ENCODE results near the gene ALK.

Gene ALK

GRCh38 chr2:29272311-29272710 is 649.1 kb downstream of the ALK start:
- H3K27ac ChIP-seq: no peak overlapping the region
- TF ChIP-seq CTCF (IDR thresholded peaks at IDR 0.05) (no peak), ZFX (IDR thresholded peaks at IDR 0.05; ENCODE audit: borderline replicate concordance) (no peak)

DNA sequence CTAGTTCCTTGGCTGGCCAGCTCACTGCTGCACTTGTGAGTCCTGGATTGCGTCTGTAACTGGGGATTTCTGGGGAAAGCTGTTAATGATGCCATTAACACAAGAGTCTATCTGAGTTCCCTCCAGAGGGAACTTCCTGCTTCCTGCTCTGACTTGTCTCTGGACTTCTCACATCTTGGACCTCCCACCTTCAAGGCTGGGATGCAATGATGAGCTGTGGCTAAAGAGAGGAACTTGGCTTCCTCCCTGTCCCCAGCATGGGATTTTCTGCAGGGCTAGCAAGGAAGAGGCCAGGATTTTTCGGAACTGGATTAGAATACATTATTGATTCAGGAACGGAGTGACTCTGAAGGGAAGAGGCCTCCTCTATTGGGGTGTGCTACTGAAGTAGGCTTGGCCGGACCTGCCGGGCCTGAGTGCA is 650.7 kb downstream of the ALK start:
- TF ChIP-seq CTCF (IDR thresholded peaks at IDR 0.05) (no peak), ZFX (IDR thresholded peaks at IDR 0.05; ENCODE audit: borderline replicate concordance) (no peak)
- no peak overlapping the region for H3K27ac ChIP-seq

GRCh38 chr2:29269765-29270109 is 651.6 kb downstream of the ALK start:
- no peak for TF ChIP-seq ZFX (IDR thresholded peaks at IDR 0.05; ENCODE audit: borderline replicate concordance)
- TF ChIP-seq CTCF (IDR thresholded peaks at IDR 0.05): no peak
- no peak overlapping the region for H3K27ac ChIP-seq

DNA sequence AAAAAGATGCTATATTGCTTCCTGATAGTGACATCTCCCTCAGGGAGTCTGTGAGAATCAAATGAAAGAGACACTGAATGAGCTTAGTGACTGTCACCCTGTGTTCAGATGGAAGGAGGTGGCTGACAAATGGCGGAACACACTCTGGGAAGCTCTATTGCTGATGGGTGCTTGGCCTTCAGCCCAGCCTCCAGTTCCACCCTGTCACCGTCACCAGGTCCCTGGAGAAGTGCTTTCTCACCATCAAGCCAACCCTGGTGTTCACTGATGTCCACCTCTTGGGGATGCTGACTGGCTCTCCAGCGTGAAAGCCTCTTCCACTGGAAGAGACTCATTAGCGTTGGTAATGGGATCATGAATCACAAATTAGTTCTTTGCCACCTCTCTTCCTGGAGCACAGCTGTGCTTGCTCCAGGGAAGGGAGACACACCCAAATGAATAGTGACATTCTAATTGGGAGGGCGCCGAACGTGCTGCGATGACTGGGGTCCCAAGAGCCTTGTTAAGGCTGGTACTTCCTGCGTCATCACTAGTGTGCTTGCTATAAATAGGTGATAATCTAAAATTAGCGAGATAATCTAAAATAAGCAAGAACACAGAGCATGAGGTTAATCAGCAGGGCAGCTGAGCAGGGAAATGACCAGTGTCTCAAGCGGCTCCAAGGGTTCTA is 652.2 kb downstream of the ALK start:
- no peak overlapping the region for H3K27ac ChIP-seq
- TF ChIP-seq ZFX (IDR thresholded peaks at IDR 0.05; ENCODE audit: borderline replicate concordance) (no peak), CTCF (IDR thresholded peaks at IDR 0.05) (no peak)

GRCh38 chr2:29267720-29268119 is 653.7 kb downstream of the ALK start:
- TF ChIP-seq CTCF (IDR thresholded peaks at IDR 0.05) (no peak), ZFX (IDR thresholded peaks at IDR 0.05; ENCODE audit: borderline replicate concordance) (no peak)
- H3K27ac ChIP-seq: no peak overlapping the region

DNA sequence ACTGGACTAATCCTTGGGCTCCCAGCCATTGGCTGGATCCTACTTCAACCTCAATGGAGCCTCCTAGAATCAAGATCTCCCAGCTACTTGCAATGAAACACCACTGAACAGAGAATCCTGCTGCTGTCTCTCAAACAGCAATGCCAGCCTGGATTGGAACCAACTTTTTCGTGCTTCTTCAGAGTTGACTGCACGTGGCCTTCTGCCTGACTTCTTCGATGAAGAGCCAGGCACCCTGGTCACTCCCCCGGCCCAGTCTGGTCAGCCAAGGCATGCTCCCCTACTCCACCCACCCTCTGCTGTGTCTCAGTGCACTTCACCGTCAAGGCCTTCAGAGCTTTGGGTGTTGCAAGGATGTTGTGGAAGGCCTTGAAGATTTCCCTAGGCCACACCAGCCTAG is 657.5 kb downstream of the ALK start:
- H3K27ac ChIP-seq: no peak overlapping the region
- TF ChIP-seq ZFX (IDR thresholded peaks at IDR 0.05; ENCODE audit: borderline replicate concordance): no peak
- TF ChIP-seq CTCF (IDR thresholded peaks at IDR 0.05): no peak

DNA sequence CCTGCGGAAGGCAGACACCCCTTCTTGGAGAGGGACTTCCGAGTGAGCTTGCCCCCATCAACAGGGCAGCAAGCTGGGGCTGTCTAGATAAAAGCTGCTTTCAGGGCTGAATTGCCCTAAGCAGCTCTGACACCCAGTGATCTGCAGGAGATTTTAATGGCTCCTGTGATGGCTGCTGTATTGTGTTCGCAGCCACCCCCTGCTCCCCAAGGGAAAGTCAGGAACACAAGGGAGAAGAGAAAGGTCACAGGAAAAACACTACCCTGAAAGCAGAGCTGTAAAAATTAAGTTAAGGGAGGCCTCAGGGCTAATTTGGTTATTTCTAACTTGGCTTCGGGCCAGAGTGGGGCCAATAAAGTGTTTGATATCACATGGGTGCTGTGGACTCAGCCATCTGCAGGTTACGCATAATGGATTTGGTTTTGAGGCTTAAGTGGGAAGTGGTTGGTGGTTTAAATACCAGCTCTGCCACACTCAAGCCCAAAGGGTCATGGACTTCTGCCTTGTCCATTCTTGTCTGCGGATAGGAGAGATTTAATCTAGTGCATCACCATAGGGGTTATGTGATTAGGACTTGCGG is 658.6 kb downstream of the ALK start:
- TF ChIP-seq CTCF (IDR thresholded peaks at IDR 0.05) (no peak), ZFX (IDR thresholded peaks at IDR 0.05; ENCODE audit: borderline replicate concordance) (no peak)
- no peak overlapping the region for H3K27ac ChIP-seq

All from 22Rv1 (cell line).